ENCODE measurements around the gene ZC3H14.

GRCh38 chr14:88522393-88522792, 40.4 kb upstream of the ZC3H14 start:
- no peak for TF ChIP-seq BCL11A (IDR thresholded peaks at IDR 0.05; ENCODE audit: low read depth, low read length)
- TF ChIP-seq EZH2 (IDR thresholded peaks at IDR 0.05; ENCODE audit: borderline replicate concordance, control insufficient read depth, low read depth, low read length) = no peak
- TF ChIP-seq POLR2AphosphoS5 (IDR thresholded peaks at IDR 0.05; ENCODE audit: low read length) = no peak
- TF ChIP-seq SPI1 (IDR thresholded peaks at IDR 0.05; ENCODE audit: borderline replicate concordance, insufficient read depth, low read depth, low read length) = no peak
- no peak for TF ChIP-seq NFIC (IDR thresholded peaks at IDR 0.05; ENCODE audit: low read depth, low read length)
- TF ChIP-seq CUX1 (IDR thresholded peaks at IDR 0.05; ENCODE audit: insufficient replicate concordance, low read depth, low read length) = no peak
- no peak for TF ChIP-seq SMC3 (IDR thresholded peaks at IDR 0.05; ENCODE audit: borderline replicate concordance, low read length)
- TF ChIP-seq CREM (IDR thresholded peaks at IDR 0.05; ENCODE audit: low read depth) = no peak
- no peak for TF ChIP-seq ELK1 (IDR thresholded peaks at IDR 0.05; ENCODE audit: low read depth, low read length)
- TF ChIP-seq GATAD2B (conservative IDR thresholded peaks at IDR 0.05; ENCODE audit: low read depth) = no peak
- TF ChIP-seq TAF1 (IDR thresholded peaks at IDR 0.05; ENCODE audit: borderline replicate concordance, low read depth, low read length) = no peak

Measured in GM12878 (cell line).